HS-27A (cell line): ENCODE data around the gene ANAPC5.
A peak's percentile ranks its signal among the peaks of the same experiment; 100 is the strongest.

ENCODE experiments used
- DNase-seq: peaks from one replicate; pipeline ENCODE4 v3.0.0-alpha.2; 2012; ENCODE audit warnings: low read depth, missing footprints

Gene ANAPC5

DNA sequence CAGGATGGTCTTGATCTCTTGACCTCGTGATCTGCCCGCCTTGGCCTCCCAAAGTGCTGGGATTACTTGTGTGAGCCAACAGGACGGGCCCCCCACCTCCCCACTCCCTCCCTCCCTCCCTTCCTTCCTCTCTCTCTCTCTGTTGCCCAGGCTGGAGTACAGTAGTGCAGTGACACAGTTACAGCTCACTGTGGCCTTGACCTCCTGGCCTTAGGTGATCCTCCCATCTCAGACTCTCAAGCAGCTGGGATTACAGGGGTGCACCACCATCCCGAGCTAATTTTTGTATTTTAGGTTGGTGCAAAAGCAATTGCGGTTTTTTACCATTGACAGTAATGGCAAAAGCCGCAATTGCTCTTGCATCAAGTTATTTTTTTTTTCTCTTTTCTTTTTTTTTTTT is 19.2 kb upstream of the ANAPC5 start:
- DNase-seq, result no peak

- DNase-seq, result no peak
These were observed 13.8 kb upstream of the ANAPC5 start for GRCh38 chr12:121366063-121366459.

- DNase-seq, result no peak
These were observed 13.3 kb upstream of the ANAPC5 start for GRCh38 chr12:121365416-121366062.

GRCh38 chr12:121364683-121365121 is 12.5 kb upstream of the ANAPC5 start:
- no peak for DNase-seq

GRCh38 chr12:121358073-121358472 is 5.9 kb upstream of the ANAPC5 start:
- no peak for DNase-seq

DNA sequence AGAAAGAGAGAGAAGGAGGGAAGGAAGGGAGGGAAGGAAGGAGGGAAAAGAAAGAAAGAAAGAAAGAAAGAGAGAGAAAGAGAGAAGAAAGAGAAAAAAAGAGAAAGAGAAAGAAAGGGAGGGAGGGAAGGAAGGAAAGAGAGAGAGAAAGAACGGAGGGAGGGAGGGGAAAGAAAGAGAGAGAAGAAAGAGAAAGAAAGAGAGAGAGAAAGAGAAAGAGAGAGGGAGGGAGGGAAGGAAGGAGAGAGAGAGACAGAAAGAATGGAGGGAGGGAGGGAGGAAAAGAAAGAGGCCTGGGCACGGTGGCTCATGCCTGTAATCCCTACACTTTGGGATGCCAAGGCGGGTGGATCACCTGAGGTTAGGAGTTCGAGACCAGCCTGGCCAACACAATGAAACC is 5.1 kb upstream of the ANAPC5 start:
- DNase-seq, result no peak

DNA sequence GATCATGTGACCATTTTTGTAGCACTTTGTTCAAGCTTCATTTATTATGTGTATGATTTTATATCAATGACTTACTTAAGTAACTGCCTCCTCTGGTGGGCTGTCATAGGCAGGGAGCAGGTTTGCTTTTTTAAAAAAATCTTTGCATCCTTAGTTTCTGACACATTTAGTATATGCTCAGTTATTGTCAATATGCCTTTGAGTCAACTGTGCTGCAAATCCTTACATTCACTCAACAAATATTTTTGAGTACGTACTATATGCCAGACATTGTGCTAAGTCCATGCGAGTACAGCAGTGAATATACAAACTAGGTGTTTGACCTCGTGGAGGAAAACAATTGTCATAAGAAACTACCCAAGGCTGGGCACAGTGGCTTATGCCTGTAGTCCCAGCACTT is 4.4 kb upstream of the ANAPC5 start:
- DNase-seq, result no peak

DNA sequence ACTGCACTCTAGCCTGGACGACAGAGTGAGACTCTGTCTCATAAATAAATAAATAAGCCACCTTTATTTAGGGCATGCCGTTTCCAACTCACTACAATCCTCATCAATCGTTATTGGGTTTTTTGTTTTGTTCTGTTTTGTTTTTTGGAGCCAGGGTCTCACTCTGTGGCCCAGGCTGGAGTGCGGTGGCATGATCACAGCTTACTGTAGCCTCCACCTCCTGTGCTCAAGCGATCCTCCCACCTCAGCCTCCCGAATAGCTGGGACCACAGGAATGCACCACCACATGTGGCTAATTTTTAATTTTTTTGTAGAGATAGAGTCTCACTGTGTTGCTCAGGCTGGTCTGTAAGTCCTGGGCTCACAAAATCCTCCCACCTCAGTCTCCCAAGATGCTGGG is 3.6 kb upstream of the ANAPC5 start:
- no peak for DNase-seq

DNA sequence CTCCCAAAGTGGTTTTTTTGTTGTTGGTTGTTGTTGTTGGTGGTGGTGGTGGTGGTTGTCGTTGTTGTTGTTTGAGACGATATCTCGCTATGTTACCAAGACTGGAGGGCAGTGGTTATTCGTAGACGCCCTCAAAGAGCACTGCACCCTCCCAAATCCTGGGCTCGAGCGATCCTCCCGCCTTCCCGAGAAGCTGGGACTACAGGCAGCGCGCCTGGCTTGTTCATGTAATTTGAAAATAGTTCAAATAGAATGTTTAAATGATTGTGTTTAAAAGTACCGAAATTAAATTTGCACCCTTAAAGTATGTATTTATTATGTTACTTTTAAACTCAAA is 439 bp upstream of the ANAPC5 start:
- DNase-seq, result no peak

- no peak for DNase-seq
These were observed 5.5 kb downstream of the ANAPC5 start for GRCh38 chr12:121346747-121347146.

DNA sequence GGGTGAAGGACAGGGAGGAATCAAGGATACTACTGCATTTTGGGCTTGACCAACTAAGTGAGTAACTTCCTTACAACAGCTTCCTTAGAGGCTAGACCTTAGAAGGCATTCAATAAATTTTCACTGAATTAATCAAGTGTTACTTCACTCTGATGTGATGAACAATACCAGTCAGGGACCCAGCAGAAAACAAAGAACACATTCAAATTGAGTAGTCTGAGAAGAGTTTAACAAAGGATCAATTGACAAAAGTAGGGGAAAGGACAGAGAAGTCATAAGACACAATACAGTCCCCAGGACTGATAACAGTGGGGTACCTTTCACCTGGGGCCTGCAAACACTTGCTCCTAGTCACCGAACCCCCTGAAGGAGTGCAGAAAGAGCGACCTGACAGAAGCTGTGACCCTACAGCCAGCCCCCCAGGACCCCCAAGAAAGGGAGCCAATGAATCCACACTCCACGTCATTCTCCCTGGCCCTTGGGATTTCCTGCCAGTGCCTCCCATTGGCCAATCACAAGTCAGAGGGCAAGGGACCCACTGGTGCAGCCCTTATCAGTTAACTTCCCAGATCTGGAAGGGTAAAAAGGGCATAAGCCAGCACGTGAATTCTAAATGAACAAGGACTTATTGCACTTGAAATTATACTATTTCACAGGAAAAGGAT is 6.9 kb downstream of the ANAPC5 start:
- DNase-seq, result no peak

GRCh38 chr12:121344506-121344905 is 7.7 kb downstream of the ANAPC5 start:
- no peak for DNase-seq

DNA sequence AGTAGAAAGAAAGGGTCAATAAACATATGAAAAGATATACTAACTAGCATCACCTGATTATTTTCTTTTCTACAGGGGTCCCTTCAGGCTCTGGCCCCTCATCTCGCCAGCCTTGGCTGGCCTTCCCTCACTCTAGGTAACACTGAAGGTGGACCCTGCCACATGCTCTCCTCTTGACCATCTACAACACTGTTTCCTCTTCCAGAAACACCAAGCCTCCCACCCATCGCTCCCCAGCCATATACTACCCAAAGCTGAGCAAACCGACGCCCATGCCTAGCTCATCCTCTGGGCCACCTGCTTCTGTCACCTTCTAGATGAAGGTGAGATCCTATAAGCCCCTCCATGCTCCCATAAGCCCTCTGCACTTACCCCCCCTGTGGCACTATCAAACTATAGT is 14.8 kb downstream of the ANAPC5 start:
- DNase-seq, result no peak

GRCh38 chr12:121334513-121335343 is 17.5 kb downstream of the ANAPC5 start:
- DNase-seq, result peak; percentile 8

- DNase-seq, result no peak
These were observed 18.5 kb downstream of the ANAPC5 start for GRCh38 chr12:121333747-121334146.

DNA sequence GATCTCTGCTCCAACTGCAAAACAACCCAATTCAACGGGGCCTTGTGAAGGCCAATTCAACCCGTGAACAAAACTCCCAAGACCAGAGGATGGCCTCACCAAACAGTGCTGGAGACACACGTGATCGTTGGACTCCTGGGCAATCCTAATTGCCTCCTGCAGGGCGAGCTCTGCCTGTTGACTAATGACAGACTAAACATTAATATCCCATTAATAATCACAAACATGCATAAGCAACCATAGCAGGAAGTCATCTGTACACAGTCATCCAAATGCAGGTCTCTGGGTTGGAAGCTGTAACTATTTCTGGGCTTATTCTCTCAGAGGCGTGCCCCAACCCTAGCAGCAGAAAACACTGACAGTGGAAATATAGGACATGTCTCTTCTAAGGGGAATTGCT is 21.0 kb downstream of the ANAPC5 start:
- DNase-seq, result no peak

DNA sequence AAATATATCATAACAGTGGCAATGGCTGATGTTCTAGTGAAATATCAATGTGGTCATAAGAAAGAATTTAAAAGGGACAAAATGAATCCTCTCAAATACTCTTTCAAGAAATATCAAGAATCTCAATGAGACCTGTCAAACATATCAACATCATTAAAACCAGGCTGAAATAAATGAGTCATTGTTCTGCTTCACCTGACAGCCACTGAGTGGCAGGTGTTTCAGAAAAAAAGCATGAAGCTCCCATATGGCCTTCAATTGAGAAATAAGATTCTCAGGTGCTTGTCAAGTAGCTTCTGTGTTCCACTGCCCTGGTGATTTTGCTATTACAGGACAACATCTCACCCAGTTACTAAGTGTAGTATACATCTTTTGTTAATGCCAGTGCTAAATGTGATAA is 21.5 kb downstream of the ANAPC5 start:
- DNase-seq, result no peak

- no peak for DNase-seq
These were observed 22.0 kb downstream of the ANAPC5 start for GRCh38 chr12:121330195-121330594.

DNA sequence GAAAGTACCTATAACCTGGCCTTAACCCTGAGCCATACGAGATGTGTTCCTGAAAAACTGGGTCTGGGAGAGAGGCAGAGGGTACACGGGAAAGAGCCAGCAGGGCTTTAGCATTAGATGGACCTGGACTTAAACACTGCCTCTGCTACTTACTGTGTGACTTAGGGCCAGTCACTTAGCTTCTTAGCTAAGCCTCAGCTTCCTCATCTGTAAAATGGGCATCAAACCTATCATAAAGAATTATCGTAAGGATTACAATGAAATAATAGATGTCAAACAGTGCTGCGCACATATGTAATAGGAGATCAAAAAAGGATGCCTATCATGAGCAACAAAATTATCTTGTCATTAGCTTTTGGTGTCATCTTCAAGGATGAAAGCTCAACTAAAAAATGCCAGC is 23.6 kb downstream of the ANAPC5 start:
- no peak for DNase-seq

DNA sequence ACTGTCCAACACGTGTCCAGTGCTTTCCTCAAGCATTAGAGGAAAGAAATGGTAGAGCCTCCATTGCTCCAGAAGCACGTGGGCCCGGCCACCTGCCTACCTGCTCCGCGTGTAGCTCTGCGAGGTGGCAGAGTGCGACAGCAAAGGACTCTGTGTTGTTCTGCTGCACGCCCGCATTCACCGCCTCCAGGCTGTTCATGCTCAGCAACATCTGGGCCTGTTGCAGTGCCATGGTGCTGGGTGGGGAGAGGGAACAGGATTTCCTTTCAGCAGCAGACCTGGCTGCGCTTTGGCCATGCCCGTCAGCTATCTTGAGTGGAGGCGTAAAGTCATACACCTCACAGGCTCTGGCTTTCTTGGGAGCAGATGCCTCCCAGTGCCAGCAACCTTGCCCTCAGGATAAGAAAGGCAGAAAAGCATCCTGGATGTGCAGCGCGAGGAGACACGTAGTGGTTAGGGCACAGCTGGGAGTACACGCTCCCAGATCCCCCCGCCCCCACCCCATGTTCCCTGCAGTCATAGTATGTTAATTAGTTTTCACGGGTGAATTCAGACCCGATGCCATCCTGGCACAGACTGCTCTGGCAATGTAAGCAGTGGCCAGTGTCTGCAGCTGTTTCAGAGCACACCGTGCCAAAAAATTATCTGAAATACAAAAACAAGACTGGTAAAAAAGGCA is 25.1 kb downstream of the ANAPC5 start:
- DNase-seq, result no peak

- DNase-seq, result no peak
These were observed 26.3 kb downstream of the ANAPC5 start for GRCh38 chr12:121325922-121326396.

- DNase-seq, result no peak
These were observed 28.3 kb downstream of the ANAPC5 start for GRCh38 chr12:121323908-121324307.

DNA sequence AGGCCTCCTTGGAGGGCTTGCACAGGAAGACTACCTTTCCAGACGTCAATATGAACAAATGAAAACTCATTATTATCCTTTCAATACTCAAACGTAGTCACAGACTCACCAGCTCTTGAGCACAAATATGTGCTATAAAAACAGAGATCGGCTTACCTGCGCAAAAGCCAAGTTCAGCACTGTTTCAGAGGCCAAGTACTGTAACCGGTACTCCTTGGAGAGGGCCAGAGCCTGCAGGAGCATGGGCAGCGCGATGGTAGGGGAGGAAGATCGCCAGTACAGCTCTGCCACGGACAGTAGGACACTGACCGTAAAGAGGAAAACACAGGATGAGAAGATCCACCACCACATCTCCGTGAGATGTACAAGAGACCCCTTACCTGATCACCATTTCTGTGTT is 34.1 kb downstream of the ANAPC5 start:
- no peak for DNase-seq
